Measurements from ENCODE around the gene CLASRP.
A peak's percentile ranks its signal among the peaks of the same experiment; 100 is the strongest.

The CLASRP gene

GRCh38 chr19:45025264-45025663 lies 13.6 kb upstream of the CLASRP start:
- no peak overlapping the region for H3K4me3 ChIP-seq (ENCODE audit: low read depth, low read length)

GRCh38 chr19:45027371-45027770 lies 11.5 kb upstream of the CLASRP start:
- TF ChIP-seq CTCF (IDR thresholded peaks at IDR 0.05; ENCODE audit: low read depth, low read length) = no peak

More at GRCh38 chr19:45025264-45025663, 13.6 kb upstream of the CLASRP start:
- no peak for TF ChIP-seq CTCF (IDR thresholded peaks at IDR 0.05; ENCODE audit: low read depth, low read length)

GRCh38 chr19:45030825-45031224 lies 8.0 kb upstream of the CLASRP start:
- TF ChIP-seq CTCF (IDR thresholded peaks at IDR 0.05; ENCODE audit: low read depth, low read length) = no peak
- H3K4me3 ChIP-seq (ENCODE audit: low read depth, low read length) = no peak overlapping the region

More at GRCh38 chr19:45027371-45027770, 11.5 kb upstream of the CLASRP start:
- no peak overlapping the region for H3K4me3 ChIP-seq (ENCODE audit: low read depth, low read length)

GRCh38 chr19:45032421-45032820 lies 6.4 kb upstream of the CLASRP start:
- TF ChIP-seq CTCF (IDR thresholded peaks at IDR 0.05; ENCODE audit: low read depth, low read length) = no peak
- no peak overlapping the region for H3K4me3 ChIP-seq (ENCODE audit: low read depth, low read length)

GRCh38 chr19:45035755-45036154 lies 3.1 kb upstream of the CLASRP start:
- no peak for TF ChIP-seq CTCF (IDR thresholded peaks at IDR 0.05; ENCODE audit: low read depth, low read length)
- no peak overlapping the region for H3K4me3 ChIP-seq (ENCODE audit: low read depth, low read length)

- H3K4me3 ChIP-seq (ENCODE audit: low read depth, low read length) = no peak overlapping the region
- TF ChIP-seq CTCF (IDR thresholded peaks at IDR 0.05; ENCODE audit: low read depth, low read length) = no peak
Observed at GRCh38 chr19:45037393-45038169, 1.3 kb upstream of the CLASRP start.

GRCh38 chr19:45040059-45040771 lies 1.4 kb downstream of the CLASRP start:
- no peak for TF ChIP-seq CTCF (IDR thresholded peaks at IDR 0.05; ENCODE audit: low read depth, low read length)
- H3K4me3 ChIP-seq (ENCODE audit: low read depth, low read length) = peak overlapping the region; percentile 85
